GM12892 (cell line): ENCODE data around the gene LRRC47.

Source experiments
- DNase-seq: peaks from one replicate; pipeline ENCODE4 v3.0.0; 2011; ENCODE audit not compliant: insufficient read length
- FAIRE-seq: peaks from 2 replicates; lab custom pipeline; 2011; peaks lifted over from hg19 to GRCh38; lab: Jason Lieb, UNC
- POLR2A ChIP-seq: IDR thresholded peaks from 2 replicates; pipeline ENCODE4 v1.6.1; 2011; ENCODE audit warnings: low read depth, low read length, control low read depth
- POLR2AphosphoS5 ChIP-seq: IDR thresholded peaks from 2 replicates; pipeline ENCODE4 v1.6.1; 2011; ENCODE audit warnings: low read depth, low read length, control low read depth
- TAF1 ChIP-seq: IDR thresholded peaks from 2 replicates; pipeline ENCODE4 v1.6.1; 2011; ENCODE audit warnings: low read depth, mild to moderate bottlenecking, control low read depth, low read length, borderline replicate concordance

Gene LRRC47

DNA sequence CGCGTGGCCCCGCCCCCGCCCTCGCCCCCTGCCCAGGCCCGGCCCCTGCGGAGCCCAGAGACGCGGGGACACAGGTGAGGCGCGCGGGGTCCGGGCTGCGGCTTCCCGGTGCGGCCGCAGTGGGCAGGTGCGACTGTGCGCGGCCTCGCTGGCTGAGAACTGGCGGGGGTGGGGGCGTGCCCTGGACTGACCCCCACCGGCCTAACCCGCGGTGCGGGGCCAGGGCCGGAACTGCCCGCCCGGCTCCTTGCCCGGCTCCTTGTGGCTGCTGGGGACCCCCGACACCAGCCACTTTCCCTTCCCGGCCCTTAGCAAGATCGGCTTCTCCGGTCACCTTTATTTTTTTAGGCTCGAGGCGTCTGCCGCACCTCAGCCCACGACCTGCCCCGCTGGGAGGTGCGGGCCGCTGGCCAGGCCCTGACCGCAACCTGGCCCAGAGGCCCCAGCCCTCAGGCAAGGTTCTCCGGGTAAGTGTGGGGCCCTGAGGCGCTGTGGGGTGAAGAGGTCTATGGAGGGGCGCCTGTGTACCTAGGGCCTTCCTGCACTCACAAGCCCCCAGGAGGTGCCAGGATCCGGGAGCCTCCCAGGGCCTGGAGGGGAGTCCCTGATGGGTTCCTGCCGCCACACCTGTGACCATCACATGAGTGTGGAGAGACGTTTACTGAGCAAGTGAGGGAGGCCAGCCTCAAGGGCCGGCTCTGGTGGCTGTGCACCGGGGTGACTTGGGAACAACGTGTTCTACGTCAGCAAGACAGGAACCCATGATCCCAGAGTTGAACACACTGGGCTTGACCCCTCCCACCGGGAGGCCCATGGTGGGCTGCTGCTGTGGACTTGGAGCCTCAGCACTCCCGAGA, 23.4 kb downstream of the LRRC47 start, which contains the start of gene SMIM1:
TSS of gene SMIM1 (plus strand) at position 35 of the 857 bp plus-strand sequence. CDS start 2,625 bp downstream, outside the sequence.
- FAIRE-seq, result no peak
- TF ChIP-seq TAF1, result no peak
- TF ChIP-seq POLR2A, result no peak
- TF ChIP-seq POLR2AphosphoS5, result no peak
- DNase-seq, result no peak

DNA sequence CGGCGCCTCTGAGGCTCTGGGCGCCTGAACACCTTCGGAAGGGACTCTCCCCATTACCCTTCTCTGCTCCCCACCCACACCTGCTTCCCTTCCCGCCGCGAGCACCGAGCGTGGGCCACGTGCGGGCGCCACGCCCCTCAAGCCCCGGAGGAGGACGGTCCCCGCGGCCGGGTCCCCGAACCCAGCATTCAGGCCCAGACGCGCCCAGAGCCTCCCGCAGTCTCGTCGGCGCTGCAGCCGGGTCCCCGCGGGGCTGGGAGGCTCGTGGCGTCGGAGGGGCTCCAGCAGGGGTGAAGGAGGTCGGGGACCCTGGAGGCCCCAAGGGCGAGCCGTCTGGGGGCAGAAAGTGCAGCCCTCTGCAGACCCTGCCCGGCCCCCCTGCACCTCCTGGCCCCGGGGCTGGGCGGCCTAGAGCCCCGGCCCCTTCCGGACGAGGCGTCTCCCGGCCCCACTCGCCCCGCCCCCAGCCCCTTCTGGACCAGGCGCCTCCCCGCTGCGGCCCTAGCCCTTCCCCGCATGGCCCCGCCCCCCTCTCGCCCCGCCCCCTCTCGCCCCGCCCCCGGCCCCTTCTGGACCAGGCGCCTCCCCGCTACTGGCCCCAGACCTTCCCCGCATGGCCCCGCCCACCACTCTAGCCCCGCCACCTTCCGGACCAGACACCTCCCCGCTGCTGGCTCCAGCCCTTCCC, 24.1 kb downstream of the LRRC47 start:
- FAIRE-seq, result peak; percentile 44
- DNase-seq, result peak; percentile 100
- no peak for TF ChIP-seq TAF1

DNA sequence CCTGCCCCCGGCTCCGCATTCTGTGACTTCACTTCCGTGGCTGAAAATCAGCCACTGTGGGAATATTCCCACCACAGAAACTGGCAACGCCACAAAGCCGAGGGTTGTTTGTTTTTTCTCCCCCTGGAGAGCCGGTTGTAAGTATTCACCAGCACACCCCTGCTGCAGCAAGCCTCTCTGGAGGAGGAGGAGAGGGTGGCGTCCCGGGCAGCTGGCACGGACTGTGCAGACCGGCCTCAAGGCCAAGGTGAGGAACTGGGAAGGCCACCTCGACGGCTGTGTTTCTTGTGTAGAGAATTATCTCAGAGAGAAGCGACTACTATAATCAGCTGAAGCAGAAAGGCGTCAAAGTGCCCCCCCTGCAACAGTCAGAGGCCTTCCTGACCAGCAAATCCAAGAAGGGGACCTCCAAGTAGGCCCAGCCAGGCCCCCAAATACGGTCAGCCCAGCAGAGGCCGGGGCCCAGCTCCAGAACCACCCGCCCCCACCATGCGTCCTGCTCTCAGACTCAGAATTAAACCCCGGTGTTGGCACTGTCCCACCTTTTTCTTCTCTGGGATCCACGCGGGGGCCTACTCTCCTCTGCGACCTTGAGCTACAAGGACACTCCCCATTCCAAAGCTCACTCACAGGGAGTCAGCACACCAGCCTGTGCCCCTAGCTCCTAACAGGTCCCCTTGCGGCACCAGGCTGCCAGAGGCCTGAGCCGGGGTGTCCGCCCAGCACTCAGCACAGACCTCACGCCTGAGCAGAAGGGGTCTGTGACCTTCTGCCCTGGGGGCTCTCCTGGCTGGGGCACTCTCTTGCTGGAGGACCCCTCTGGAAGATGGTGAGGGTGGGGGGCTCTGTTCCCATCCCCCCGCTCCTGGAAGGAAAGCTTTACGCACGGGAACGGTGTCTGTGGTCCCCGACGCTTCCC, 24.9 kb downstream of the LRRC47 start:
- no peak for FAIRE-seq
- TF ChIP-seq POLR2AphosphoS5 (no peak), TAF1 (no peak), POLR2A (no peak)
- DNase-seq, result no peak

DNA sequence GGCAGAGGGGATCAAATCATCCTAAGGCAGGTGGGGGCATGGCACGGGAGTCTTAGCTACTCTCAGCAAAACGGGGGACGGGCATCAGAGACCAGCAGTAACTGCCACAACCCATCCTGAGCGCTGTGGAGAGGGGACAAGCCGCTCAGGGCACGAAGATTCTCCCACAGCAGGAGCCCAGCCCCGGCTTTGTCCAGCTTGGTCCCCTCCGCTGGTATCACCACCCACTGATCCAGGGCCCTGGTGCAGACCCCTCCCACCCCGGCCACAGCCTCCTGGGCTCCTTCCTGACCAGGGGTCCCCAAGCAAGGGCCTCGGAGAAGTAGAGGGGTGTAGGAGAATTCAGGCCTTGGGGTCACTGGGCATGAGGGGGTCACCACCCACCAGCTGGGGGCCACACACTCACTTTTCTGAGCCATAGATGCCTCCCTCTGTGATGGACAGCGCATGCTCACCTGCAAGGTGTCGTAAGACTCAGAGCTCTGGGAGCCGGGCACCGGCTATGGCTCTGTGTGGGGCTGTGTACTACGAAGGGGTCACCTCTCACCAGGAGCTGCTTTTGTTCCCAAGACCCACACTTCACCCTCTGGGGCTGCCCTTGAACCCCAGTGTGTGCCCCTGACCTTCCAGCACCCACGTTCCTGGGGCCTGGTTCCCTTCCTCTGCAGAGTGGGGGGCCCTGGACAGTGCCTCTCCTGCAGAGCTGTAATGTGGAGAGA, 26.1 kb downstream of the LRRC47 start:
- FAIRE-seq (no peak), DNase-seq (no peak)
- TF ChIP-seq POLR2A (no peak), TAF1 (no peak), POLR2AphosphoS5 (no peak)

DNA sequence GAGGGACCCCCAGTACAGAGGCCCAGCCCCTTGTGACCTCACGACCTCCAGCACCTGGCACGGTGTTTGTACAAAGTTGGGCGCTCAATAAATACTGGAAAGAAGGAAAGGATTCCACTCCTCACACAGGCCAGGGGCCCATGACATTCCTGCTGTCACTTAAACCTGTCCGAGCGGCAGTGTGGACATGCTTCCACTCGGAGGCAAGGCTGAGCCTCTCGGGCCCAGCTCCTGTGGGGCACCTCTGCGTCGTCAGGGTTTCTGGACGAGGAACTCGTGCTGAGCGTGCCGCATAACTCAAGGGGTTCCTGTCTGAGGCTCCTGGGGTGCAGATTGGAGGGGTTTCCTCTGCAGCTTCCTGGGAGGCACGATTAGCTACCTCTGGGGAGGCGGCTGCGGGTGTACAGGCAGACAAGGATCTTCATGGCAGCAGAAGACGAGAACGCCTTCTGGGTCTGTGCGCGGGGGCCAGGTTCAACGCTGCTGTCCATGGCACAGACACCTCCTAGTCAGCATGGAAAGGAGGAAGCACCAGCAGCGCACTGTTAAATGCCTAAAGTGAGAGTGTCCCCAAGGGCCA, 27.4 kb downstream of the LRRC47 start:
- TF ChIP-seq TAF1 (no peak), POLR2AphosphoS5 (no peak), POLR2A (no peak)
- DNase-seq (no peak), FAIRE-seq (no peak)

DNA sequence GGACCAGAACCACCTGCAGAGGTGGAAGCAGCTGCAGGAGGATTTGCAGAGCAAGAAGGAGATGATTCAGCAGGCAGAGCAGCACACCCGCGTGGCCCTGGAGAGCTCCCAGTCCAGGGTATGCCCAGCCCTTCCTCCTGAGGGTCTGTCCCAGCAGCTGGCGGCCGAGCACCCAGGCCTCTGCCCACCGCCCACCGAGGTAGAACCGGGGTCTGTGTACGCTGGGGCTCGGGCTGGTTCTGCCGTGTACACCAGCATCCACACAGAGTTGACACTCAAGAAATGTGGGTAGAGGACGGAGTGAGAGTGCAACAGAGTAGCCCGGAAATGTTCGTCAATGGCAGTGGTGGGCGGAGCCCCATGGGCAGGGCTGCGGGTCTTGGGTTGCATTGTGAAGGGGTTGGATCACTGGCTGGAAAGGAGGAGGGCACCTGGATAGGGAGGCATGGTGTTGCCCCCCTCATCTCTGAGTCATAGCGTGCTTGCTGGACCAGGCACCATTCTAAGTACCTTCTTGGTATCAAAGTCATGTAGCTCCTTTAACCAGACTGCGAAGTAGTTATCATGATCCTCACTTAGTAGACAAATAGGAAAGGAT, 28.9 kb downstream of the LRRC47 start:
- no peak for TF ChIP-seq POLR2A
- TF ChIP-seq POLR2AphosphoS5, result no peak
- no peak for TF ChIP-seq TAF1
- FAIRE-seq (no peak), DNase-seq (no peak)

DNA sequence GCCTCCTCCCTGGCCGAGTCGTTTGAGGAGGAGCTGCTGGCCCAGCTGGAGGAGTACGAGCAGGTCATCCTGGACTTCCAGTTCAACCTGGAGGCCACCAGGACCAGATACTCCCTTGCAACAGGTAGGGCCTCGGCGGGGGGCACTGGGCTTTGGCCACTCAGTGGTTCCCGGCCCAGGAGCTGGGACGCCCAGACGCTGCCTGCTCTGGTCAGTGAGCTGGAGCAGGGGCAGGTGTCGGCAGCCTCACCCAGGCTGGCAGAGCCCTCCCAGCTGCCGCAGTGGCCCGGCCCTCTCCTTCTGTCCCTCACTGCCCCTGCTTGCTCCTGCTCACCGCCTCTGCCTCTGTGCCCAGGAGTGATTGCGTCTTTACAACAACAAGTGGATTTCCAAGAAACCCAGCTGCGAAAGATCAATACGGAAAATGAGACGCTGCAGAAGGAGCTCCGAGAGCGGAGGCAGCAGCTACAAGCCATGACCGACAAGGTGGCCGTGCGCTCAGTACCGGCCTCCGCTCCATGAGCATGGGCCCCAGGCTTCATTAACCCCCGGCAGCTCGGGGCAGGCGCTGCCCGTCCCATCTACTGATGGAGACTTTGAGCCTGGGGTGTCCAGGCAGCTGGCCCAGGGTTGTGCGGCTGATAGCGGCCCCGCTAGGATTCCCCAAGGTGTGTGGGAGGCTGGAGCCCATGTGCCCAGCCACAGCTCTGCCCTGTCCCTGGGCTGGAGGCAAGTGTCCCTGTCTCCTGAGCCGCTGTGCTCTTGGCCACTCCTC, 32.8 kb downstream of the LRRC47 start:
- DNase-seq, result no peak
- TF ChIP-seq TAF1 (no peak), POLR2AphosphoS5 (no peak), POLR2A (no peak)
- FAIRE-seq, result no peak

DNA sequence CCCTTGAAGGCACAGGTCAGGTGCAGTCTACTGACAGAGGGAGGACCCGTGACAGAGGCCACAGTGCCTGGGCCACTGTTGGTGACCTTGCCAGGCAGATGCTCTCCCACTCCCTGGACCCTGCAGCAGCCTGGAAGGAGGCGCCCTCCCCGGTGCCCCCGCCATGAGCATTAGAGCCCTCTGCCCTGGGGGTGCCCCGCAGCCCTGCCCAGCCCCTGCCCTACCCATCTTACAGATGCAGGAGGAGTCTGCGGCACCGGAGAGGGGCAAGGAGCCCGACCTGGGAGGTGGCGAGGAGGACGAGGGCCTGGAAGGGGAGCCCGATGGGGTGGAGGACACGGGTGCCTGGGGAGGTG, 33.4 kb downstream of the LRRC47 start:
- TF ChIP-seq TAF1, result no peak
- no peak for TF ChIP-seq POLR2AphosphoS5
- TF ChIP-seq POLR2A, result no peak
- DNase-seq, result no peak
- FAIRE-seq, result no peak

DNA sequence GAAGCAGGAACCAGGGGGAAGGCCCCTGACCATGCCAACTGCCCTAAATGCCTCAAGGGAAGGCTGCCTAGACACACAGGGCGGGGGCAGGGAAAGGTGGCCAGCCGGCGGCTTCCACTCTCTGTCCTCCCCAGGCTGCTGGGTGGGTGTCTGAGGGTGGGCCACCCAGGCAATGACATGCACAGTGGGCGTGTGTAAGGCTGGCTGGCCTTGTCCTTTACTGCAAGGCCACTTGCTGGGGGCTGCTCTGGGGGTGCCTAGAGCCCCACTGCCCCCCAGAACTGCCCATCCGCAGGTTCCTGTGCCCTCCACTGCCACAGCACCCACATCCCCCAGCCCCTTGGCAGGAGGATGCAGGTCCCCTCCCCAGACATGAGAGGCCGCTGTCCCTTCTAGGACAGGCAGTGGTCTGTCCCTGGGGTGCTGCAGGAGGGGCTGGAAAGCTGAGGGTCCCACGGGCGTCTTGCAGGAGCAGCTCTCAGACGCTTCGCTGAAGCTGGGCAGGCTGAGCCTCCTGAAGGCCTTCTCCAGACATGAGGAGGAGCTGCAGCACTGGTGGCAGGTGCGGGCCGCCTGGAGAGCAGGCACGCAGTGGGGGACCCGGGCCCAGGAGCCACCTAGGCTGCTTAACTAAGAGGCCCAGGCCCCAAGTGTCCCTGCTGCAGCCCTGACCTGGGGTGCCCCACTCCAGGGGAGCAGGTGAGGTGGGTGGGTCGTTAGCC, 34.0 kb downstream of the LRRC47 start:
- DNase-seq (no peak), FAIRE-seq (no peak)
- no peak for TF ChIP-seq POLR2A
- no peak for TF ChIP-seq TAF1
- no peak for TF ChIP-seq POLR2AphosphoS5
